A549 treated with CORT108297 at 1 μM for 4 hours (cell line): ENCODE data around the gene TEX101. TPM values are rescaled to one million over a fixed set of nuclear protein-coding genes. Genes with fewer than 3 reads are reported as not detected.

Source experiments
- total RNA-seq: library from RNA; stranded (reverse); fragments of 200-300 nt; extraction: Qiagen RNA extraction; gene quantifications from 5 replicates; pipeline ENCODE4 v1.2.3, GENCODE V29; 2022

The TEX101 gene, protein sequence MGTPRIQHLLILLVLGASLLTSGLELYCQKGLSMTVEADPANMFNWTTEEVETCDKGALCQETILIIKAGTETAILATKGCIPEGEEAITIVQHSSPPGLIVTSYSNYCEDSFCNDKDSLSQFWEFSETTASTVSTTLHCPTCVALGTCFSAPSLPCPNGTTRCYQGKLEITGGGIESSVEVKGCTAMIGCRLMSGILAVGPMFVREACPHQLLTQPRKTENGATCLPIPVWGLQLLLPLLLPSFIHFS
- total RNA-seq: not detected in 5 replicates

DNA sequence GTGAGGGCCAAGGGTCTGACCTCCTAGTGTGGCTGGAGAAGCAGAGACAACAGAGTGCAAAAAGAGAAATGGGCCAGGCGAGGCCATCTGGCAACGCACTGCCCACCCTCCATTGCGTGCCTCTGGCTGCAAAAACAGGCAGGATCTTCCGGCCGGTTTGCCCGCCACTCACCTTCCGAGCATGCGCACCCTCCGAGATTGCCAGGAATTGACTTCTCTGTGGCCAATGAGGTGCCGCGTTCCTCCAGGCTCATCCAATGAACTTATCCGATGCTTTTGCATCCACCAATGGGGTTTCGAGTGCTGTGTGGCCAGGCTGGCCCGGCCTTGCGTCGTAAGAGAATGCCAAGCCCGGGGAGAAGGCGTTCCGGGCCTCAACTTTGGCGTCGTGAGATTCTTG, at the start of gene TEX101:
TEX101 (plus strand) TSS at position 337 of the 400 bp plus-strand sequence. CDS start 1,030 bp downstream, outside the sequence.

DNA sequence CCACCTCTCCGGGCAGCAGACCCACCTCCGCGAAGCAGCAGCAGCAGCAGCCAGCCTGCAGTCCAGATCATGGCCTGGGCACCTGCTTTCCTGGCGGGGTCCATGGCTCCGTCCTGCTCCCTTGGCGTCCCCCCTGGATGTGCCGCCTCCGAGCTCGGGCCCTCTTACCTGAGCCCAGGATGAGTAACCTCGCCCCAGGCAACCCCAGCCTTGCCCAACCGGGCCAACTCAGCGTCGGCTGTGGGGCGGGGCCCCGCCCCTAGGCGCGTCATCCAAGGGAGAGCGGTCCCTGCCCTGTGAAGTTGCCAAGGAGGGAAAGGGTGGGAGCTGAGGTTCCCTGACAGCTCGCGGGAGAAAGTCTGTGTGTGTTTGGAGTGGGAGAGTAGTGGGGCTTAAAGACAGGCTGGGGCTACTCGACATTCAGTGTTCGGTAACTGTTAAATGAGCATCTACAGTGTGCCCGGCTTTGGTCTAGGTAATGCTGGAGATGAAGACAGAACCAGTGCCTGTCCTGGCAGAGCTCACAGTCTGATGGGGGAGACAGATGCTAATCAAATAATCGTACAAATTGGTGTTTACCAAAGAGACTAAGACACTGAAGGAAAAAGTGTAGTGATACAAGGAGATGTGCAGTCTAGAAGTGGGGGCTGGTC, 50.9 kb downstream of the TEX101 start, which contains the start of gene LYPD3:
LYPD3 (minus strand) TSS at position 141 of the 653 bp plus-strand sequence; CDS start at position 104, 37 bp downstream.

Other genes starting within 250 kb of the TEX101 start
- gene PSG5, start 228.4 kb upstream of the TEX101 start, total RNA-seq: 0.54 to 0.79 TPM (median 0.58 TPM) in 5 replicates
- gene PSG4, start 209.3 kb upstream of the TEX101 start, total RNA-seq: 0.60 to 1.1 TPM (median 0.82 TPM) in 5 replicates
- gene PSG9, start 145.4 kb upstream of the TEX101 start, total RNA-seq: 0.05 to 0.16 TPM (median 0.12 TPM) in 5 replicates
- 0.07 to 0.16 TPM (median 0.10 TPM) in 5 replicates for gene CD177, start 61.2 kb upstream of the TEX101 start, total RNA-seq
- 0.27 to 0.62 TPM (median 0.45 TPM) in 5 replicates for gene LYPD3, start 50.7 kb downstream of the TEX101 start, total RNA-seq
- gene PHLDB3, start 89.9 kb downstream of the TEX101 start, total RNA-seq: 10.3 to 11.8 TPM (median 11.4 TPM) in 5 replicates
- gene ETHE1, start 112.3 kb downstream of the TEX101 start, total RNA-seq: 42.2 to 55.9 TPM (median 53.7 TPM) in 5 replicates
- 1.6 to 2.5 TPM (median 2.2 TPM) in 5 replicates for gene ZNF575, start 118.3 kb downstream of the TEX101 start, total RNA-seq
- gene XRCC1, start 160.6 kb downstream of the TEX101 start, total RNA-seq: 29.4 to 33.6 TPM (median 30.5 TPM) in 5 replicates
- gene PINLYP, start 160.9 kb downstream of the TEX101 start, total RNA-seq: 0.19 to 0.35 TPM (median 0.23 TPM) in 5 replicates
- gene IRGQ, start 181.2 kb downstream of the TEX101 start, total RNA-seq: 4.5 to 8.2 TPM (median 5.1 TPM) in 5 replicates
- gene ZNF576, start 181.7 kb downstream of the TEX101 start, total RNA-seq: 12.0 to 22.2 TPM (median 21.9 TPM) in 5 replicates
- 0.65 to 1.3 TPM (median 0.76 TPM) in 5 replicates for gene SRRM5, start 197.2 kb downstream of the TEX101 start, total RNA-seq
- gene ZNF428, start 204.7 kb downstream of the TEX101 start, total RNA-seq: 49.6 to 69.2 TPM (median 64.7 TPM) in 5 replicates
- 6.9 to 11.3 TPM (median 9.3 TPM) in 5 replicates for gene CADM4, start 225.0 kb downstream of the TEX101 start, total RNA-seq